Endodermal cell (in vitro differentiated cells): ENCODE data around the gene ARHGAP26. TPM values are rescaled to one million over a fixed set of nuclear protein-coding genes. Genes with fewer than 3 reads are reported as not detected.

Source experiments
- DNase-seq: peaks from one replicate; pipeline ENCODE4 v3.0.0-alpha.2; 2017
- H3K27ac ChIP-seq: 2 replicates; pipeline ENCODE4 v1.5.1; 2013; ENCODE audit warnings: mild to moderate bottlenecking, low read depth, low read length, moderate library complexity
- H3K27me3 ChIP-seq: 2 replicates; pipeline ENCODE4 v1.6.1; 2013; ENCODE audit warnings: mild to moderate bottlenecking, low read length, moderate library complexity; ENCODE audit not compliant: insufficient read depth, control insufficient read depth, poor library complexity, severe bottlenecking
- H3K36me3 ChIP-seq: 2 replicates; pipeline ENCODE4 v1.7.0; 2013; ENCODE audit warnings: mild to moderate bottlenecking, low read length, moderate library complexity; ENCODE audit not compliant: control insufficient read depth, insufficient read depth
- H3K4me1 ChIP-seq: one replicate; pipeline ENCODE4 v1.7.0; 2013; ENCODE audit warnings: low read length; ENCODE audit not compliant: control insufficient read depth, insufficient read depth
- H3K4me3 ChIP-seq: 2 replicates; pipeline ENCODE4 v1.5.1; 2013; ENCODE audit warnings: mild to moderate bottlenecking, low read length, moderate library complexity
- H3K9ac ChIP-seq: 2 replicates; pipeline ENCODE4 v1.6.1; 2013; ENCODE audit warnings: mild to moderate bottlenecking, low read length, moderate library complexity; ENCODE audit not compliant: poor library complexity, severe bottlenecking; ENCODE audit errors: extremely low read depth
- H3K9me3 ChIP-seq: 2 replicates; pipeline ENCODE4 v1.6.1; 2013; ENCODE audit warnings: mild to moderate bottlenecking, low read length, moderate library complexity; ENCODE audit not compliant: control insufficient read depth
- H3K27ac Mint-ChIP-seq: 2 replicates; pipeline ENCODE4 v1.8.0; 2020; ENCODE audit warnings: mixed read lengths
- H3K27me3 Mint-ChIP-seq: 2 replicates; pipeline ENCODE4 v1.8.0; 2021; ENCODE audit warnings: mild to moderate bottlenecking, mixed read lengths; ENCODE audit not compliant: insufficient read depth
- H3K36me3 Mint-ChIP-seq: 2 replicates; pipeline ENCODE4 v1.8.0; 2020; ENCODE audit warnings: low read depth, mixed read lengths
- H3K4me1 Mint-ChIP-seq: 2 replicates; pipeline ENCODE4 v1.8.0; 2020; ENCODE audit warnings: mixed read lengths
- H3K4me3 Mint-ChIP-seq: 2 replicates; pipeline ENCODE4 v1.8.0; 2020; ENCODE audit warnings: mild to moderate bottlenecking, moderate library complexity, mixed read lengths
- H3K9me3 Mint-ChIP-seq: 2 replicates; pipeline ENCODE4 v1.8.0; 2020; ENCODE audit warnings: mild to moderate bottlenecking, mixed read lengths
- WGBS, 2 experiments: methylation state at CpG; one replicate each; pipeline versions ENCODE4 v1.1.5 to v1.1.7; 2013; ENCODE audit warnings: missing lambda C conversion rate in 2 of 2, mixed read lengths in 1 of 2; ENCODE audit not compliant: insufficient coverage in 1 of 2, insufficient read length in 1 of 2; 5-methylcytosine and 5-hydroxymethylcytosine counted together
- total RNA-seq, 2 donors: library from RNA; stranded (reverse); fragmentation: NEBNext Ultra II Directional in 1 of 2; extraction: Animal tissue kit (Norgen Biotek cat#: 25700) in 1 of 2; gene quantifications; 2 replicates in 1 of 2; 3 replicates in 1 of 2; pipeline ENCODE4 v1.2.1, GENCODE V29; 2021
- TF ChIP-seq, protein P1 (sequence below): fragments of 200-600 bp; sonication (generic); conservative IDR thresholded peaks from 2 replicates; pipeline ENCODE4 v1.5.0; 2021; ENCODE audit warnings: antibody characterized with exemption, mild to moderate bottlenecking

ARHGAP26 gene
- total RNA-seq, 2 donors from 2014 or later: 49.2 to 60.5 TPM

DNA sequence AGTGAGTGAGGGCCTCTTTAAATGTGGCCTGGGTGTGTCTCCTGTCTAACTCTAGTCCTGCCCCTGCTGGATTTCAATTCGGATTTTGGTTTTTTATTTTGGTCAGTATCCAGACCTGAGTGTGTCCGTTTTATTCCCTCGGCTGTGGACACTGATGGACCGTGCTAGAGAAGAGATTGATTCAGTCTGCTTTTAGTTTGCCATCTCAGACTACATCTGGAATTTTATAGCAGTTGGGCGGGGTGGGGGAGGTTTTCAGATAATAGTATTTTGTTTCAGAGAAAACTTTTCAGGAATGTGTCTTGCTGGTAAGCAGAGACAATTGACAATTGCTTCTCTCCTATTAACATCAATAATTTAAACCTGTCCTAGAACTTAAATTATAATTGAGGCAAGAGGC, 308.1 kb downstream of the ARHGAP26 start:
- 88 to 92% methylated on average over 4 to 5 of the region's 5 CpGs for WGBS, 2 experiments
- H3K27me3 ChIP-seq: no peaks in the 10 kb centered on the region
- peak overlapping the region; percentile 39 for H3K4me3 ChIP-seq
- peaks cover 24% of the 10 kb centered on the region for H3K4me1 ChIP-seq
- Mint-ChIP-seq H3K9me3 (peaks cover 4% of the 10 kb centered on the region), H3K36me3 (peaks cover 14% of the 10 kb centered on the region), H3K4me1 (peaks cover 36% of the 10 kb centered on the region), H3K27ac (peak overlapping the region; percentile 36), H3K4me3 (no peak overlapping the region), H3K27me3 (no peaks in the 10 kb centered on the region)
- no peak overlapping the region for H3K9ac ChIP-seq
- H3K36me3 ChIP-seq: no peaks in the 10 kb centered on the region
- no peak for DNase-seq
- peaks cover 11% of the 10 kb centered on the region for H3K9me3 ChIP-seq
- TF ChIP-seq, protein P1, sequence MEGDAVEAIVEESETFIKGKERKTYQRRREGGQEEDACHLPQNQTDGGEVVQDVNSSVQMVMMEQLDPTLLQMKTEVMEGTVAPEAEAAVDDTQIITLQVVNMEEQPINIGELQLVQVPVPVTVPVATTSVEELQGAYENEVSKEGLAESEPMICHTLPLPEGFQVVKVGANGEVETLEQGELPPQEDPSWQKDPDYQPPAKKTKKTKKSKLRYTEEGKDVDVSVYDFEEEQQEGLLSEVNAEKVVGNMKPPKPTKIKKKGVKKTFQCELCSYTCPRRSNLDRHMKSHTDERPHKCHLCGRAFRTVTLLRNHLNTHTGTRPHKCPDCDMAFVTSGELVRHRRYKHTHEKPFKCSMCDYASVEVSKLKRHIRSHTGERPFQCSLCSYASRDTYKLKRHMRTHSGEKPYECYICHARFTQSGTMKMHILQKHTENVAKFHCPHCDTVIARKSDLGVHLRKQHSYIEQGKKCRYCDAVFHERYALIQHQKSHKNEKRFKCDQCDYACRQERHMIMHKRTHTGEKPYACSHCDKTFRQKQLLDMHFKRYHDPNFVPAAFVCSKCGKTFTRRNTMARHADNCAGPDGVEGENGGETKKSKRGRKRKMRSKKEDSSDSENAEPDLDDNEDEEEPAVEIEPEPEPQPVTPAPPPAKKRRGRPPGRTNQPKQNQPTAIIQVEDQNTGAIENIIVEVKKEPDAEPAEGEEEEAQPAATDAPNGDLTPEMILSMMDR: no peak
- H3K27ac ChIP-seq: no peak overlapping the region

DNA sequence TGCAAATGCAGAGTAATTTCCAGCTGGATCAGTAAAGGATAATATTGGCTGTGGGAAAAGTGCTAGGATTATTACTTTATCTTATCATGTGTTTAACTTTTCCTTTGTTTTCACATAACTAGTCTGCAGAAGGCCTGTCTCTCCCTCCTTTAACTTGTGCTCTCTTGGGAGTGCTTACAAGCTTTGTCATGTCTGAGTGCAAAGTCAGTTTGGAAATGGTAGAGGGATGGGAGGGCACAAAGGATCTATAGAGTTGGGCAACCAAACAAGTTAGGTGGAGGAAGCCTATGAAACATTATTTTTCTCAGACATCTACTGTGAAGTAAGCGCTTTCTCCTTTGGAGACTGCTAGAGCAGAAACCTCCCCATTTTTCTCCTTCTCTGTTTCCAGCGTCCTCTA, 308.8 kb downstream of the ARHGAP26 start:
- H3K4me3 ChIP-seq: peak overlapping the region; percentile 39
- peaks cover 24% of the 10 kb centered on the region for H3K4me1 ChIP-seq
- H3K27ac ChIP-seq: no peak overlapping the region
- no peak for DNase-seq
- no peaks in the 10 kb centered on the region for H3K27me3 ChIP-seq
- TF ChIP-seq, protein P1: no peak
- peaks cover 36% of the 10 kb centered on the region for H3K4me1 Mint-ChIP-seq
- no peaks in the 10 kb centered on the region for H3K36me3 ChIP-seq
- peaks cover 4% of the 10 kb centered on the region for H3K9me3 Mint-ChIP-seq
- peaks cover 8% of the 10 kb centered on the region for H3K9me3 ChIP-seq
- no peak overlapping the region for H3K9ac ChIP-seq
- H3K27ac Mint-ChIP-seq: no peak overlapping the region
- peaks cover 14% of the 10 kb centered on the region for H3K36me3 Mint-ChIP-seq
- no peak overlapping the region for H3K4me3 Mint-ChIP-seq
- 89% methylated on average over 2 of the region's 2 CpGs; no CpG with 5 or more reads in 1 of the 2 experiments for WGBS, 2 experiments
- no peaks in the 10 kb centered on the region for H3K27me3 Mint-ChIP-seq

DNA sequence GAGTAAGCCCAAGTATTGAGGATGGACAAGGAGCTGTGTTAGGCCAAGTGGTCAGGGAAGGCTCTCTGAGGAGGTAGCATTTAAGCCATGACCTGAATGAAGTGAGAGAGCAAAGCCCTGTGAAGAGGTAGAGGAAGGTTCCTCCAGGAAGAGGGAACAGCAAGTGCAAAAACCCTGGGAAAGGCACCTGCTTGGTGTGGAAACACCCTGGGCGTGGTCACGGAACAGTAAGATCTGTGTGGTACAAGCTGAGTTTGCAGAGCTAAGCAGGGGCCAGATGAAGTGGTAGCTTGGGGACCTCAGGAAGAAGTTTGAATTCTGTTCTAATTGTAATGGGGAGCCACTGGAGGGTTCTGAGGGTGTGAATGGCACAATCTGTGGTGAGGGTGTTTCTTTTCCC, 310.2 kb downstream of the ARHGAP26 start:
- Histone ChIP-seq H3K36me3 (no peaks in the 10 kb centered on the region), H3K9ac (no peak overlapping the region), H3K27ac (no peak overlapping the region), H3K4me3 (no peak overlapping the region), H3K4me1 (peaks cover 24% of the 10 kb centered on the region), H3K27me3 (no peaks in the 10 kb centered on the region), H3K9me3 (no peaks in the 10 kb centered on the region)
- H3K9me3 Mint-ChIP-seq: no peaks in the 10 kb centered on the region
- no peak for DNase-seq
- no peaks in the 10 kb centered on the region for H3K27me3 Mint-ChIP-seq
- TF ChIP-seq, protein P1: no peak
- peaks cover 12% of the 10 kb centered on the region for H3K36me3 Mint-ChIP-seq
- no peak overlapping the region for H3K27ac Mint-ChIP-seq
- peaks cover 39% of the 10 kb centered on the region for H3K4me1 Mint-ChIP-seq
- WGBS, 2 experiments: 89 to 90% methylated on average over 2 of the region's 2 CpGs
- no peak overlapping the region for H3K4me3 Mint-ChIP-seq
